IgD-negative memory B cell (primary cell): ENCODE data around the gene UNC5B. TPM values are rescaled to one million over a fixed set of nuclear protein-coding genes. Genes with fewer than 3 reads are reported as not detected.

Source experiments
- H3K27ac Mint-ChIP-seq, 3 donors: one replicate each; pipeline ENCODE4 v1.8.0; 2020 to 2022; ENCODE audit warnings: mild to moderate bottlenecking in 3 of 3, mixed read lengths in 3 of 3, moderate library complexity in 1 of 3
- H3K27me3 Mint-ChIP-seq: one replicate; pipeline ENCODE4 v1.8.0; 2021; ENCODE audit warnings: mixed read lengths
- H3K36me3 Mint-ChIP-seq: one replicate; pipeline ENCODE4 v1.8.0; 2020; ENCODE audit warnings: mild to moderate bottlenecking, mixed read lengths
- H3K4me1 Mint-ChIP-seq, 3 donors: one replicate each; pipeline ENCODE4 v1.8.0; 2020 to 2022; ENCODE audit warnings: mixed read lengths in 3 of 3, mild to moderate bottlenecking in 1 of 3
- H3K4me3 Mint-ChIP-seq, 4 donors: one replicate each; pipeline ENCODE4 v1.8.0; 2020 to 2022; ENCODE audit warnings: mild to moderate bottlenecking in 4 of 4, mixed read lengths in 4 of 4, moderate library complexity in 3 of 4
- H3K9me3 Mint-ChIP-seq, 3 donors: one replicate each; pipeline ENCODE4 v1.8.0; 2020 to 2021; ENCODE audit warnings: mixed read lengths in 3 of 3, mild to moderate bottlenecking in 1 of 3
- polyA plus RNA-seq: library from polyadenylated mRNA; unstranded; fragments of 300-500 nt; fragmentation: Illumina TruSeq; gene quantifications from one replicate; pipeline ENCODE4 v1.2.3, GENCODE V29; 2021

Gene UNC5B
- not detected for polyA plus RNA-seq

DNA sequence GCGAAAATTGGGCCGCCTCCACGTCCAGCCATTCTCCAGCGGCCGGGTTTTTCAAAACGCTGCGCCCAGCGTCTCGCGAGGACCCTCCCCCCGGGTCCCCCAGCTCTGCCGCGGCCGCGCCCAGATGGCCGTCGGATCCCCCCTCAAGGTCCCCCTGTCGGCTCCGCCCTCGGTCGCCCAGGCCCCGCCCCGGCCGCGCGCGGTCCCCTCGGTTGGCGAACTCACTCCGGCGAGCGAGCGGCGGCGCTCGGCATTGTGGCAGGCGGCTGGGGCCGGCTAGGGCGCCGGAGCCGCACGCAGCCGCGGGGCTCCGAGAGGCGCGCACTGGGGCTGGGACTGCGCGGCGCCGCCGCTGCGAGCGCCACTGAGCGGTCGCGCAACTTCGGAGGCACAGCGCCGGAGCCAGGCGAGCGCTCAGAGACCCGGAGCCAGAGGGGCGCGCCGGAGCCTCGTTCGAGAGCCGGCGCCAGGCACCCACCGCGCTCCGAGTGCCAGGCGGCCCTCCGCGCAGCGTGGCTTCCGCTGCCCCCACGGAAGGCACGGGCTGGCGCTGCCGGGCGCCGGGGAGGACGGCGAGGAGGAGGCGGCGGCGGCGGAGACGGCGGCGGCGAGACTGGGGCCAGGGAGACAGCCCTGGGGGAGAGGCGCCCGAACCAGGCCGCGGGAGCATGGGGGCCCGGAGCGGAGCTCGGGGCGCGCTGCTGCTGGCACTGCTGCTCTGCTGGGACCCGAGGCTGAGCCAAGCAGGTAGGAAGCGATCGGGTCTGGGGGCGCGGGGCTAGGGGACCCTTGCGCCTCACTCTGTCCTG is at the start of gene UNC5B:
TSS of gene UNC5B (plus strand) at position 253 of the 809 bp plus-strand sequence. CDS start at position 669, 416 bp downstream.
- Mint-ChIP-seq H3K4me3 (peak within 1 kb of the TSS; percentile 60 to 88 (median 72)), H3K9me3 (no peaks in the 10 kb centered on the region), H3K36me3 (no peaks in the 10 kb centered on the region), H3K4me1 (peaks cover 8 to 16% (median 8%) of the 10 kb centered on the region in 3 donors), H3K27ac (no peak within 1 kb of the TSS), H3K27me3 (peaks cover 64% of the 10 kb centered on the region)

DNA sequence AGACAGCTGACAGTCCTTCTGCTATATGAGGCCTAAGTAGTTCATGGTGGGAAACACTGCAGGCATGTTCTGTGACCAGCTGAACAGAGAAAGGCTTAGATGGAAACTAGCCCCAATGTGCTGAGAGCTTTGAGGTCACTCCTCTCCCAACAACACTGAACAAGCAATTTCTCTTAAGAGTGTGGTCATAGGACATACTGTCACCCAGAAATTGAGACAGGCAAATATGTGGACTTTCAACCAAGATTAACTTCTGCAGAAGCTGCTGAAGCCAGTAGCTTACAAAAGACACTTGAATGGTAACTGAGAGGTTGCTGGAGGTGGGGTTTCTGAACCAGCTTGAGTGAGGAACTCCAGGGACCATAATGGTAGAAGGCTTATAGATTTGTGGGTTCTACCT is 38.9 kb upstream of the UNC5B start:
- Mint-ChIP-seq H3K4me1 (no peaks in the 10 kb centered on the region), H3K27me3 (peaks cover 4% of the 10 kb centered on the region), H3K4me3 (no peak overlapping the region), H3K9me3 (no peaks in the 10 kb centered on the region), H3K36me3 (no peaks in the 10 kb centered on the region), H3K27ac (no peak overlapping the region)

DNA sequence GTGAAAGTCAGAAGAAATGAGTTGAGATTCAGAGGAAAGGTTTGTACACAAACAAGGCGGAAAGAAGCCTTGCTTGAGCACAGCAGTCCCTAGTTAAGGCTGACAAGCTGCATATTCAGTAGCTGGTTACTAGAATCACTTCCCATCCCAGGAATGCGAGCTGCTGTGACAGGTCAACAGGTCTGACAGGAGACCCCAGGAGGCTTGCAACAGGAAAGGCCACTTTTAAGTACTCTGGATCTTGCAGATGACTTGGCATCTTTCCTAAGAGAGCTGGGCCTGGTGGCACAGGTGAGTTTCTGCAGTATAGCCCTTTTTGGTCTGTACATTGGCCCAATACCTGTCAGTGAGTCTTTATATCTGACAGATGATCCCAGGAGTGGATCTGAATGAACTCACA is 35.7 kb upstream of the UNC5B start:
- H3K27me3 Mint-ChIP-seq, result peaks cover 4% of the 10 kb centered on the region
- H3K9me3 Mint-ChIP-seq, result no peaks in the 10 kb centered on the region
- H3K27ac Mint-ChIP-seq, result no peak overlapping the region
- no peak overlapping the region for H3K4me3 Mint-ChIP-seq
- no peaks in the 10 kb centered on the region for H3K36me3 Mint-ChIP-seq
- no peaks in the 10 kb centered on the region for H3K4me1 Mint-ChIP-seq

DNA sequence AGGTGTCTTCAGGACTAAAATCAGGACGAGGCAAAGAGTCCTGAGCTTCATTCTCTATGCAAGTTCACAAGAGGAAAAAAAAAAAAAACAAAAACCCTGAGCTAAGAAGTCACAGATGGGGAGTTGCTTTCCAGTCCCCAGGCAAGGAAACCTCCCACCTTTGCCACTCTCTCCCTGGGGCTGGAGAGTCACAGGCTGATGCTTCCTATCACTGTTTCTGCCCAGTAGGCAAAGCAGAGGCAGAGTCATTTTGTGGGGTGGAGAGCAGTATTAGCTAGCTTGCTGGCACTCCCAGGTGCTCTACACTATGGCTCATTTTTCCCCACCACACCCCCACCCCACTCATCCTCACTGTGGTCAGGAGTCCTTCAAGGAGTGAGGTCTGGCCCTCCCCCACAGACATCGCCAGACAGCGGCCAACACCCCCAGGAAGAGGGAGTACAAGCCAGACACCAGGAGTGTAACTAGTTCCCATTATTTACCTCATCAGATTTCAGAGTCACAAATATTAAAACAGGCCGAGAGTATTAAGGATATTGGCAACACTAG is 34.6 kb upstream of the UNC5B start:
- H3K9me3 Mint-ChIP-seq, result no peaks in the 10 kb centered on the region
- H3K27me3 Mint-ChIP-seq, result no peaks in the 10 kb centered on the region
- peak overlapping the region in 1 of 4 donors; percentile 1 for H3K4me3 Mint-ChIP-seq
- no peak overlapping the region for H3K27ac Mint-ChIP-seq
- H3K4me1 Mint-ChIP-seq, result no peaks in the 10 kb centered on the region
- no peaks in the 10 kb centered on the region for H3K36me3 Mint-ChIP-seq

DNA sequence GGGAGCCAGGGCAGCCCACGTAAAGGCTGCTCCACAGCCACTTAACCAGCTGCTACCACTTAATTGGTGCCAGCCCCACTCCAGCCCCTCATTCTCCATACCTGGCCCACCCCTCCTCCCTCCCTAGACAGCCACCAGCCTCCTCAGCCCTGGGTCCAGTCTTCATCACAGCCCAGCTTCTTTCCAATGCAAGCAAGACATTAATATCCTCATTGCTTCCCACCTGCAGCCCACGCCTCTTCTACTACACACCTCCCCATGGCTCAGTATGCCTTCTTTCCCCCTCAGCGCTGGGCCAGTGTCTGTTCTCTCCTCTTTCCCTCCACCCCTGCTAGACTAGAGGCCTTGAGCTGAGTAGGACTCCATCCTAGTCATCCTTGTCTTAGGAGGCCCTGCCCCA is 33.5 kb upstream of the UNC5B start:
- Mint-ChIP-seq H3K27me3 (no peaks in the 10 kb centered on the region), H3K27ac (no peak overlapping the region), H3K4me1 (no peaks in the 10 kb centered on the region), H3K4me3 (no peak overlapping the region), H3K36me3 (no peaks in the 10 kb centered on the region), H3K9me3 (no peaks in the 10 kb centered on the region)

DNA sequence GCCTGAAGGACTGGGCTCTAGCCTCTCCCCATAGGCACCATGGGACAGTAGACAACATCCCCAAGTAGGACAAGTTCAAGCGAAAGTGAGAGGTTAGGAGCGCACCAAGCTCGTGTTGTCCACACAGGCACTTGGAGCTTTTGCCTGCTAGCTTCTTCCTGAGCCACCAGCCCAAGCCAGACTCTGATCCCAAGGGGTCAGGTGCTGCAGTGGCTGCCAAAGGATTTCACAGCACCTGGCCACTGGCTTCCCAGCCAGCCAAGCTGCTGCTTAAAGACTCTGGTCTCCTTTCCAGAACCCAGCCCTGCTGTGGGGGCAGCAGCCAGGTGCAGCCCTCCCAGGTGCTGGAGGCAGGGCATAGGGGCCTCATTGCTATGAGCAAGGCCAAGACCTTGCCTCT is 33.0 kb upstream of the UNC5B start:
- no peaks in the 10 kb centered on the region for H3K27me3 Mint-ChIP-seq

DNA sequence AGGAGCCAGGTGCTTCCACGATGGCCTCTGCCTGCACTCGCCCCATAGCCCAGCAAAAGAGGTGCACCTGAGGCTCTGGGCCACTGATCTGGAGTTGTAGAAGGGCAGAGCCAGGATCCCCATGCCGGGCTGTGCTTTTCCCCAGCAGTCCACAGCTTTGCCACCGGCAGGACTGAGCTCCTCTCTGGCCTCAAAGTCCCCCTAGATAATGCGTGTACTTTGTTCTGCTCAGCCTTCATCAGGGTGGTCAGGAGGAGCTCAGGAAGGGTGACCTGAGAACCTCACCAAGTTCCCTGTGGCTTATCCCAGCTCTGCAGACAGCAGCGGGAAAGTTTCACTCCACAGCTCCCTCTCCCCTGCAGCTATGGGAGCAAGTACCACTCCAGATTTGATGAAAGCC is 27.9 kb upstream of the UNC5B start:
- Mint-ChIP-seq H3K27ac (no peak overlapping the region), H3K4me3 (no peak overlapping the region), H3K9me3 (no peaks in the 10 kb centered on the region), H3K36me3 (no peaks in the 10 kb centered on the region), H3K27me3 (peaks cover 7% of the 10 kb centered on the region), H3K4me1 (no peaks in the 10 kb centered on the region)

More for the DNA sequence above, 33.0 kb upstream of the UNC5B start:
- no peaks in the 10 kb centered on the region for H3K36me3 Mint-ChIP-seq
- H3K4me3 Mint-ChIP-seq, result no peak overlapping the region
- H3K27ac Mint-ChIP-seq, result no peak overlapping the region
- no peaks in the 10 kb centered on the region for H3K9me3 Mint-ChIP-seq
- H3K4me1 Mint-ChIP-seq, result no peaks in the 10 kb centered on the region

DNA sequence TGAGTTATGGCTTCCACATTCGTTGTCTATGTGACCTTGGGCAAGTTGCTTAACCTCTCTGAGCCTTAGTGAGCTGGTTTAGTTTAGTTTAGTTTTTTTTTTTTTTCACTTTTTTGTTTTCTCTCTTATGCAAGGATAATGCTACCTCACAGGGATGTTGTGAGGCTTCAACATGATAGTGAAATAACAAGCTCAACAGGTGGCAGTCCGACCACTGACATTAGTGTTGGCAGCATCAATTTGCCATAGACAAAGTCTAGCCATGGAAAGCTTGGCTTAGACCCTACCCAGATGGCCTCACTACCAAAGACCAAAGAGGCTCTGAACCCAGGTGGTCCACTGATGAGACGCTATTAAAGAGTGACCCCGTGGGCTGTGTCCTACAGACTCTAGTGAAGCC is 27.2 kb upstream of the UNC5B start:
- Mint-ChIP-seq H3K4me3 (no peak overlapping the region), H3K27ac (no peak overlapping the region), H3K4me1 (no peaks in the 10 kb centered on the region), H3K27me3 (peaks cover 7% of the 10 kb centered on the region), H3K9me3 (no peaks in the 10 kb centered on the region), H3K36me3 (no peaks in the 10 kb centered on the region)

DNA sequence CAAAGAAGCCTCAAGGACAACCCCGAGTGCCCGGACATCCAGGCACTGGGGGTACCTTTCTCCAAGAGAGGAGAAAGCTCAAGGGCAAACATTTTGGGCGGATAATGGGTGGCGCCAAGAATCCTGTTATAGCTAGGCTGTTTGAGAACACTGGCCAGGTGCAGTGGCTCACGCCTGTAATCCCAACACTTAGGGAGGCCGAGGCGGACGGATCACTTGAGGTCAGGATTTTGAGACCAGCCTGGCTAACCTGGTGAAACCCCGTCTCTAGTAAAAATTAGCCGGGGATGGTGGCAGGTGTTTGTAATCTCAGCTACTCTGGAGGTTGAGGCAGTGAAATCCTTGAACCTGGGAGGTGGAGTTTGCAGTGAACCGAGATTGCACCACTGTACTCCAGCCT is 25.2 kb upstream of the UNC5B start:
- Mint-ChIP-seq H3K36me3 (no peaks in the 10 kb centered on the region), H3K4me3 (peak overlapping the region in 1 of 4 donors; percentile 28), H3K27me3 (peaks cover 9% of the 10 kb centered on the region), H3K4me1 (no peaks in the 10 kb centered on the region), H3K9me3 (no peaks in the 10 kb centered on the region), H3K27ac (no peak overlapping the region)

DNA sequence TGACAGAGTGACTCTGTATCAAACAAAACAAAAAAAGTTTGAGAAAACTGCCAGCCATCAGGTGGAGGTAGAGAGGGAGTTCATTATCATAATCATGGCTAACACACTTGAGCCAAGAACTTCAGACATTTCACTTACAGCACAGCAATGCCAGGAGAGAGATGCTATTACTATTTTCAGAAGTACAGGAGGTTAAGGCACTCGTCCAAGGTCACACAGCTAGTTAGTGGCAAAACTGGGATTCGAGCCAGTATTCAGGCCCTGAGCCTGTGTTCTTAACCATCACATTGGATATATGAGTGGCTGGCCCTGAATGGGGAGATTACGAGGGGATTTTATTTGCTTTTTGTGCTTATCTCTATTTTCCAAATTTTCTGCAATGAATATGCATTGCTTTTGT is 24.8 kb upstream of the UNC5B start:
- H3K27ac Mint-ChIP-seq, result no peak overlapping the region
- no peaks in the 10 kb centered on the region for H3K9me3 Mint-ChIP-seq
- no peak overlapping the region for H3K4me3 Mint-ChIP-seq
- H3K4me1 Mint-ChIP-seq, result no peaks in the 10 kb centered on the region
- H3K36me3 Mint-ChIP-seq, result no peaks in the 10 kb centered on the region
- H3K27me3 Mint-ChIP-seq, result peaks cover 9% of the 10 kb centered on the region

DNA sequence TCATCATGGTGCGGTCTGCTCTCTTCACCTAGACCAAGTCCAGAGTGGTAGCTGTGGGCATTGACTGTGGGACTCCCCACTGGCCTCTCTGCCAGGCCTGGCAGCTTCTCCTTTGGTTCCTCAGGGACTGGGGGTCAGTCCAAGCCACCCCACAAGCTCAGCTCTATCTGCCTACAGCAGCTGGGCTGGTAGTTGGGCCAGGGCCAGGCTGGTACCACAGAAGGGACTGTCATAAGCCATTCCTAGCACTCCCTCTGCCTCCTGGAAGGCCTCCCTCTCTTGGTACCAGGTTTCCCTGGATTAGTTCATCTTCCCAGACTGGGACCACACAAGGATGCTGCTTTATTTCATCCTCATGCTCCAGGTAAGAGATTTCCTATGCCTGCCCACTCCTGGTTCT is 24.2 kb upstream of the UNC5B start:
- H3K27me3 Mint-ChIP-seq, result peaks cover 9% of the 10 kb centered on the region
- no peak overlapping the region for H3K27ac Mint-ChIP-seq
- H3K4me1 Mint-ChIP-seq, result no peaks in the 10 kb centered on the region
- H3K36me3 Mint-ChIP-seq, result no peaks in the 10 kb centered on the region
- no peak overlapping the region for H3K4me3 Mint-ChIP-seq
- H3K9me3 Mint-ChIP-seq, result no peaks in the 10 kb centered on the region

DNA sequence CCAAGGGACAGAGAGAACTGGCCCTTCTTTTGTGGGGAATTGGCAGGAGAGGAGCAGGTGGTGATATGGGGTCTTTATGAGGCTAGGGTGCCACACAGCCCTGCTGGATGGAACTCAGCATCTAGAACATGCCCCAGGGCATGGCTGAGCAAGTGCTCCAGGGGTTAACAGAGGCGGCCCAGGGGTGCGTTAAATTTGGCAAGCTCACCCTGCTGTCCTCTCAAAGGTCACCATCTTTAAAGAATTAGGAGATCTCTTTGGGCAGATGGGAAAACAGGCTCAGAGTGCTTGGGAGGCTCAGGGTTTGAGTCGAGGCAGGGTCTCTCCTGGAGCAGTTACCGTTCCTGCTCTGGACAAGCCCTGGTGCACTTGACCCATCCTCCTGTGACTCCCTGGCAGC is 21.4 kb upstream of the UNC5B start:
- Mint-ChIP-seq H3K9me3 (no peaks in the 10 kb centered on the region), H3K36me3 (no peaks in the 10 kb centered on the region), H3K4me3 (no peak overlapping the region), H3K27me3 (peaks cover 7% of the 10 kb centered on the region), H3K4me1 (no peaks in the 10 kb centered on the region), H3K27ac (no peak overlapping the region)

DNA sequence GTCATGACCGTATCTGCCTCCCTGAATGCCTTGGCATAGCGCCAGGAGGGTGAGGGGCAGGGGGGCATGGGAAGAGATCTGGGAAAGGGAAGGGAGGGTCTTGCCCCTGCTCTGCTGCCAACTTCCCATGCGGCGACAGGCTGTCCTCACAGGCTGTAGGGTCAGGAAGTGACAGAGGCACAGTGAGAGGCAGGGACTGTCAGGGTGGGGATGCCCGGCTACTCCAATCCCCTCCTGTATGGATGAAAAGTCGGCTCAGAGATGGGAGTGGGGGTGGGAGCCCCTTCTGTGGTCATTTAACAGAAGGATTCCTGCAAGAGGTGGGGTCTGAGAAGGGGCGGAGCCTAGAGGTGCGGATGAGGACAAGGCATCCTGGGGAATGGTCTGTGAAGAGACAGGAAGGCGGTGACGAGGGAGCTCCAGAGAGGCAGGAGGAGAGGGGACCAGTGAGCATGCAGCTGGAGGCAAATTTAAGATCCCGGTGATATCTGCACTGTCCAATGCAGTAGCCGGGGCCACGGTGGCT is 20.8 kb upstream of the UNC5B start:
- no peaks in the 10 kb centered on the region for H3K4me1 Mint-ChIP-seq
- H3K9me3 Mint-ChIP-seq, result peaks cover 0 to 2% (median 0%) of the 10 kb centered on the region in 3 donors
- H3K36me3 Mint-ChIP-seq, result no peaks in the 10 kb centered on the region
- H3K27ac Mint-ChIP-seq, result no peak overlapping the region
- peaks cover 2% of the 10 kb centered on the region for H3K27me3 Mint-ChIP-seq
- H3K4me3 Mint-ChIP-seq, result no peak overlapping the region

DNA sequence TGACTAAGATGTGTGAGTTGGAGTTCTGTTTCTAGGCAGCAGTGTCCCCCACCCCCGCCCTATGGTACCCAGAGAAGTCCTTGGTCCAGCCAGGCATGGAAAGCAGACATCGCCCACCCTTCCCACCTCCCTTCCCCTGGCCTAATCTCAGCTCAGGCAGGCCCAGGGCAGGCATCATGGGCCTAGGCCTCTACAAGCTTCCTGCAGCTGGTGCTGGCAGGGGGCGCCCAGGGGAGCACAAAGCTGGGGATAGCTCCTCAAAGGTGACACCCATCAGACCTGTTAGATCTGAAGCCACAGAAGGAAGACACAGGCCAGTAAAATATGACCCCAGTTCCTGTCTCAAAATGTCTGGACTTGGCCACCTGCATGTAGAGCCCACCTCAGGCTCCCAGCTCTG is 18.9 kb upstream of the UNC5B start:
- Mint-ChIP-seq H3K27me3 (peaks cover 2% of the 10 kb centered on the region), H3K36me3 (no peaks in the 10 kb centered on the region), H3K4me1 (no peaks in the 10 kb centered on the region), H3K27ac (no peak overlapping the region), H3K9me3 (peaks cover 0 to 20% (median 7%) of the 10 kb centered on the region in 3 donors), H3K4me3 (no peak overlapping the region)

DNA sequence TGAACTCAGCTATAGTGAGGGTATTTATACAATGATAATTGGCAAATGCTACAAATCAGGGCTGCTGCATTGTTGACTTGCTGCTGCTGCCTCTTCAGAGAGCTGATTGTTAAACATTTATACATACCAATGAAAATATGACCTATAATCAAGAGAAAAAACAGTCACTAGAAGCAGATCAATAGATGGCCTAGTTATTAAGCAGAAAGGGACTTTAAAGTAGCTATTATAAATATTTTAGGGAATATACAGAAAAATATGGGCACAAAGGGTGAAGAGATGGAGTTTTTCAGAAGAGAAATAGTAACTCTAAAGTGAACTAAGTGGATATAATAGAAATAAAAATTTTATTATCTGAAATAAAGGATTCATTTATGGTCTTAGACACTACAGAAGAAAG is 14.4 kb upstream of the UNC5B start:
- peaks cover 5 to 27% (median 13%) of the 10 kb centered on the region in 3 donors for H3K9me3 Mint-ChIP-seq
- H3K27me3 Mint-ChIP-seq, result peaks cover 2% of the 10 kb centered on the region
- H3K27ac Mint-ChIP-seq, result no peak overlapping the region
- H3K4me3 Mint-ChIP-seq, result no peak overlapping the region
- H3K36me3 Mint-ChIP-seq, result no peaks in the 10 kb centered on the region
- no peaks in the 10 kb centered on the region for H3K4me1 Mint-ChIP-seq

DNA sequence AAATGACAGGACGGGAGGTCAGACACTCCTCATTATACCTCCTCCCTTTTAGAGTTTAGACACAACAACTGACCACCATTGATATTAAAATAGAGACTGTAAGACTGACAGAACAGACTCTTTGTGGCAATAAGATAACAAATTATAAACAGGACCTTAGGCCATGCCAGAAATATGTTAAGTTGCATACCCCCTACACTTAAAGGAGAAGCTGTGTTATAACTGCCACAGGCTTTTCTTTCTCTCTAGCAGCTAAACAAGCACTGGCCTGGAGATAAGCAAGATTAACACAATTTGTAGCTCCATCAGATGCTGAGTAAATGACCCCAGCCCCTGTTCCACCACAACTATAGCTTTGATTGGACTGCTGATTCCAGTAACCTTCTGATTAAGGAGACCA is 10.5 kb upstream of the UNC5B start:
- Mint-ChIP-seq H3K4me1 (peaks cover 0 to 3% (median 0%) of the 10 kb centered on the region in 3 donors), H3K27me3 (peaks cover 8% of the 10 kb centered on the region)

More for the DNA sequence above, 10.5 kb upstream of the UNC5B start:
- peaks cover 5 to 23% (median 13%) of the 10 kb centered on the region in 3 donors for H3K9me3 Mint-ChIP-seq
- H3K27ac Mint-ChIP-seq, result no peak overlapping the region
- peaks cover 1% of the 10 kb centered on the region for H3K36me3 Mint-ChIP-seq
- H3K4me3 Mint-ChIP-seq, result no peak overlapping the region
